Peyer's patch (tissue), 4 donors: ENCODE results near the gene GJA8. TPM values are rescaled to one million over a fixed set of nuclear protein-coding genes. Genes with fewer than 3 reads are reported as not detected.
"Not testable (repeated sequence)": the region's sequence is repeated elsewhere in the genome, so short reads cannot be mapped to it uniquely, and the experiment has no call there.

Source experiments
- DNase-seq, 3 donors: peaks; one replicate each; pipeline ENCODE4 v3.0.0-alpha.2; 2017 to 2019
- H3K27ac ChIP-seq, 4 donors: fragments of 200-600 bp; sonication (generic); one replicate each; pipeline ENCODE4 v1.5.1; 2016 to 2019
- H3K27me3 ChIP-seq, 2 donors: fragments of 200-600 bp; sonication (generic); one replicate each; pipeline ENCODE4 v1.5.1; 2019
- H3K36me3 ChIP-seq, 3 donors: fragments of 200-600 bp; sonication (generic); one replicate each; pipeline ENCODE4 v1.5.1; 2016 to 2019
- H3K4me1 ChIP-seq, 4 donors: fragments of 200-600 bp; sonication (generic); one replicate each; pipeline ENCODE4 v1.5.1; 2016 to 2019
- H3K4me3 ChIP-seq, 4 donors: fragments of 200-600 bp; sonication (generic); 1 replicate in 3 of 4; 2 replicates in 1 of 4; pipeline ENCODE4 v1.5.1; 2016 to 2019; ENCODE audit warnings: mild to moderate bottlenecking in 1 of 4
- H3K9me3 ChIP-seq, 4 donors: fragments of 200-600 bp; sonication (generic); one replicate each; pipeline ENCODE4 v1.5.1; 2016 to 2019; ENCODE audit warnings: mild to moderate bottlenecking in 1 of 4
- CTCF ChIP-seq, 6 experiments: fragments of 450-650 bp in 4 of 6; fragments of 200-600 bp in 2 of 6; sonication (generic) in 1 of 6; IDR thresholded peaks; one replicate each; pipeline ENCODE4 v1.5.1; 2017 to 2019; ENCODE audit warnings: antibody characterized with exemption in 6 of 6, mild to moderate bottlenecking in 3 of 6, moderate library complexity in 1 of 6
- POLR2A ChIP-seq, 2 donors: fragments of 450-650 bp; IDR thresholded peaks; one replicate each; pipeline ENCODE4 v1.5.1; 2017; ENCODE audit warnings: antibody characterized with exemption in 2 of 2, mild to moderate bottlenecking in 2 of 2, moderate library complexity in 2 of 2
- total RNA-seq, 4 donors: library from RNA; depleted of rRNA; stranded (reverse); fragments of >200 nt; gene quantifications; one replicate each; pipeline ENCODE4 v1.1.0, GENCODE V29; 2016

GJA8 gene
- total RNA-seq, result not detected

- TF ChIP-seq CTCF (IDR thresholded peaks at IDR 0.05) (no peak), POLR2A (IDR thresholded peaks at IDR 0.05) (no peak)
- no peak within 1 kb of the TSS for H3K4me3 ChIP-seq
- no peaks in the 10 kb centered on the region for H3K27me3 ChIP-seq
- H3K9me3 ChIP-seq, result no peaks in the 10 kb centered on the region
- H3K36me3 ChIP-seq, result no peaks in the 10 kb centered on the region
- no peak within 1 kb of the TSS for H3K27ac ChIP-seq
- H3K4me1 ChIP-seq, result no peaks in the 10 kb centered on the region
- DNase-seq, result no peak
These were observed at the start of gene GJA8 for GRCh38 chr1:147902253-147902845. TSS of gene GJA8 (plus strand) at chr1:147902795. CDS start at chr1:147907956, 5,161 bp downstream.

- Histone ChIP-seq H3K27ac (no peak overlapping the region), H3K4me3 (no peak overlapping the region), H3K27me3 (no peaks in the 10 kb centered on the region), H3K9me3 (no peaks in the 10 kb centered on the region), H3K36me3 (no peaks in the 10 kb centered on the region), H3K4me1 (no peaks in the 10 kb centered on the region)
- no peak for DNase-seq
- TF ChIP-seq CTCF (IDR thresholded peaks at IDR 0.05) (no peak), POLR2A (IDR thresholded peaks at IDR 0.05) (no peak)
These were observed 49.2 kb upstream of the GJA8 start for GRCh38 chr1:147853391-147853790.

GRCh38 chr1:147854989-147855388, 47.6 kb upstream of the GJA8 start:
- not testable (repeated sequence) for H3K4me1 ChIP-seq, H3K27ac ChIP-seq, H3K9me3 ChIP-seq, H3K4me3 ChIP-seq, H3K27me3 ChIP-seq, DNase-seq, H3K36me3 ChIP-seq

- not testable (repeated sequence) for H3K27me3 ChIP-seq, H3K27ac ChIP-seq, H3K36me3 ChIP-seq, H3K4me3 ChIP-seq, H3K9me3 ChIP-seq, H3K4me1 ChIP-seq, DNase-seq
These were observed 46.6 kb upstream of the GJA8 start for GRCh38 chr1:147855996-147856395.

- H3K9me3 ChIP-seq, H3K4me3 ChIP-seq, DNase-seq, H3K4me1 ChIP-seq, H3K27me3 ChIP-seq, H3K27ac ChIP-seq, H3K36me3 ChIP-seq: not testable (repeated sequence)
These were observed 35.4 kb upstream of the GJA8 start for GRCh38 chr1:147867204-147867603.

GRCh38 chr1:147878022-147878421, 24.6 kb upstream of the GJA8 start:
- no peak for DNase-seq
- Histone ChIP-seq H3K9me3 (no peaks in the 10 kb centered on the region), H3K27me3 (no peaks in the 10 kb centered on the region), H3K4me3 (no peak overlapping the region), H3K4me1 (no peaks in the 10 kb centered on the region), H3K27ac (no peak overlapping the region), H3K36me3 (no peaks in the 10 kb centered on the region)
- no peak for TF ChIP-seq POLR2A (IDR thresholded peaks at IDR 0.05)
- TF ChIP-seq CTCF (IDR thresholded peaks at IDR 0.05), result no peak

GRCh38 chr1:147879911-147880310, 22.7 kb upstream of the GJA8 start:
- H3K4me1 ChIP-seq, result no peaks in the 10 kb centered on the region
- no peak for DNase-seq
- TF ChIP-seq CTCF (IDR thresholded peaks at IDR 0.05), result no peak
- no peak for TF ChIP-seq POLR2A (IDR thresholded peaks at IDR 0.05)
- no peaks in the 10 kb centered on the region for H3K9me3 ChIP-seq
- no peak overlapping the region for H3K27ac ChIP-seq
- H3K36me3 ChIP-seq, result no peaks in the 10 kb centered on the region
- H3K27me3 ChIP-seq, result no peaks in the 10 kb centered on the region
- H3K4me3 ChIP-seq, result no peak overlapping the region
